Measurements from ENCODE around the gene MACROD2.
"Not testable (repeated sequence)": the region's sequence is repeated elsewhere in the genome, so short reads cannot be mapped to it uniquely, and the experiment has no call there.

The MACROD2 gene

GRCh38 chr20:15185322-15185721 lies 1190.0 kb downstream of the MACROD2 start:
- no peak overlapping the region for H3K4me3 ChIP-seq (ENCODE audit: low read depth, low read length)

GRCh38 chr20:15185913-15186312 lies 1190.6 kb downstream of the MACROD2 start:
- H3K4me3 ChIP-seq (ENCODE audit: low read depth, low read length): no peak overlapping the region

- no peak overlapping the region for H3K4me3 ChIP-seq (ENCODE audit: low read depth, low read length)
Observed at GRCh38 chr20:15187612-15188011, 1192.3 kb downstream of the MACROD2 start.

- no peak overlapping the region for H3K4me3 ChIP-seq (ENCODE audit: low read depth, low read length)
Observed at GRCh38 chr20:15188415-15188814, 1193.1 kb downstream of the MACROD2 start.

- no peak overlapping the region for H3K4me3 ChIP-seq (ENCODE audit: low read depth, low read length)
Observed at GRCh38 chr20:15191082-15191723, 1195.9 kb downstream of the MACROD2 start.

GRCh38 chr20:15195378-15195777 lies 1200.1 kb downstream of the MACROD2 start:
- H3K4me3 ChIP-seq (ENCODE audit: low read depth, low read length): no peak overlapping the region

GRCh38 chr20:15196547-15197255 lies 1201.4 kb downstream of the MACROD2 start:
- no peak overlapping the region for H3K4me3 ChIP-seq (ENCODE audit: low read depth, low read length)

GRCh38 chr20:15198017-15198416 lies 1202.7 kb downstream of the MACROD2 start:
- not testable (repeated sequence) for H3K4me3 ChIP-seq (ENCODE audit: low read depth, low read length)

GRCh38 chr20:15199698-15200097 lies 1204.4 kb downstream of the MACROD2 start:
- no peak overlapping the region for H3K4me3 ChIP-seq (ENCODE audit: low read depth, low read length)

- no peak overlapping the region for H3K4me3 ChIP-seq (ENCODE audit: low read depth, low read length)
Observed at GRCh38 chr20:15200147-15200565, 1204.8 kb downstream of the MACROD2 start.

- no peak overlapping the region for H3K4me3 ChIP-seq (ENCODE audit: low read depth, low read length)
Observed at GRCh38 chr20:15201602-15202001, 1206.3 kb downstream of the MACROD2 start.

- H3K4me3 ChIP-seq (ENCODE audit: low read depth, low read length): no peak overlapping the region
Observed at GRCh38 chr20:15204234-15204633, 1208.9 kb downstream of the MACROD2 start.

- H3K4me3 ChIP-seq (ENCODE audit: low read depth, low read length): no peak overlapping the region
Observed at GRCh38 chr20:15205028-15205427, 1209.7 kb downstream of the MACROD2 start.

- no peak overlapping the region for H3K4me3 ChIP-seq (ENCODE audit: low read depth, low read length)
Observed at GRCh38 chr20:15205719-15206118, 1210.4 kb downstream of the MACROD2 start.

- no peak overlapping the region for H3K4me3 ChIP-seq (ENCODE audit: low read depth, low read length)
Observed at GRCh38 chr20:15209537-15209936, 1214.2 kb downstream of the MACROD2 start.

- H3K4me3 ChIP-seq (ENCODE audit: low read depth, low read length): no peak overlapping the region
Observed at GRCh38 chr20:15214051-15214450, 1218.7 kb downstream of the MACROD2 start.

GRCh38 chr20:15220009-15220656 lies 1224.8 kb downstream of the MACROD2 start:
- no peak overlapping the region for H3K4me3 ChIP-seq (ENCODE audit: low read depth, low read length)

GRCh38 chr20:15220778-15221565 lies 1225.7 kb downstream of the MACROD2 start:
- H3K4me3 ChIP-seq (ENCODE audit: low read depth, low read length): no peak overlapping the region

- no peak overlapping the region for H3K4me3 ChIP-seq (ENCODE audit: low read depth, low read length)
Observed at GRCh38 chr20:15222502-15223330, 1227.4 kb downstream of the MACROD2 start.

- no peak overlapping the region for H3K4me3 ChIP-seq (ENCODE audit: low read depth, low read length)
Observed at GRCh38 chr20:15224199-15224598, 1228.9 kb downstream of the MACROD2 start.

All from iPS-11a (cell line).